HFFc6 (cell line): ENCODE results near the gene ATP11A. TPM values are rescaled to one million over a fixed set of nuclear protein-coding genes. Genes with fewer than 3 reads are reported as not detected.

ENCODE experiments used
- DNase-seq: peaks from one replicate; pipeline ENCODE4 v3.0.0-alpha.2; 2018
- H3K27ac Mint-ChIP-seq: 2 replicates; pipeline ENCODE4 v1.8.0; 2020; ENCODE audit warnings: mild to moderate bottlenecking, mixed read lengths
- H3K27me3 Mint-ChIP-seq: 2 replicates; pipeline ENCODE4 v1.8.0; 2021; ENCODE audit warnings: mild to moderate bottlenecking, moderate library complexity, mixed read lengths; ENCODE audit not compliant: insufficient read depth
- H3K36me3 Mint-ChIP-seq: 2 replicates; pipeline ENCODE4 v1.8.0; 2021; ENCODE audit warnings: low read depth, mixed read lengths
- H3K4me1 Mint-ChIP-seq: 2 replicates; pipeline ENCODE4 v1.8.0; 2020; ENCODE audit warnings: low read depth, mixed read lengths
- H3K4me3 Mint-ChIP-seq: 2 replicates; pipeline ENCODE4 v1.8.0; 2020; ENCODE audit warnings: mild to moderate bottlenecking, moderate library complexity, mixed read lengths
- H3K9me3 Mint-ChIP-seq: 2 replicates; pipeline ENCODE4 v1.8.0; 2020; ENCODE audit warnings: mild to moderate bottlenecking, mixed read lengths
- total RNA-seq, 6 experiments: library from RNA; stranded (reverse); fragmentation: NEBNext Ultra II Directional; extraction: Animal tissue kit (Norgen Biotek cat#: 25700); gene quantifications; 2 replicates in 1 of 6; 3 replicates in 5 of 6; pipeline ENCODE4 v1.2.3, GENCODE V29; 2021
- TF ChIP-seq, protein P1 (sequence below): fragments of 200-600 bp; sonication (generic); IDR thresholded peaks from 2 replicates; pipeline ENCODE4 v1.5.0; 2021; ENCODE audit warnings: antibody characterized with exemption, mild to moderate bottlenecking

Gene ATP11A
- total RNA-seq, 6 experiments from 2014 or later: 4.3 to 29.9 (median 6.5) TPM

DNA sequence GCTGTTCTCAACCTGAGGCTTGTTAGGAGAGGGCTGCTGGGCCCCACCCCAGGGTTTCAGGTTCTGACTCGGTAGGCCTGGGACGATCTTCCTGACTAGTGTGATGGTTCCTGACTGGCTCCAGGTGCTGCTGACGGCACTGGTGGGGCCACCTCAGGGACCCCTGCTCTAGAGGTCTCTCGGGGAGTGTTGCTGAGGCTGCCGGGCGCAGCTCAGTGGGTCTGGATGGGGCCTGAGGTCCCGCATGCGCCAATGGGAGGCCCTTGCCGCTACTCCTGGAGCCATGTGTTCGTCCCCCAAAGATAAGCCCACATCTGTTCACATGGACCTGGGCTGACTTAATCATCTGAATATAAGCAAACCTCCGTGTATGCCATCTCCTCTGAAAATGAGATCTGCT, 133.0 kb downstream of the ATP11A start:
- Mint-ChIP-seq H3K9me3 (peaks cover 5% of the 10 kb centered on the region; the same call in 1 of the 2 replicates), H3K27ac (no peak overlapping the region), H3K36me3 (peaks cover 18% of the 10 kb centered on the region), H3K4me1 (peaks cover 7% of the 10 kb centered on the region; the same call in 1 of the 2 replicates), H3K27me3 (peaks cover 1% of the 10 kb centered on the region), H3K4me3 (no peak overlapping the region)
- no peak for DNase-seq
- TF ChIP-seq, protein P1, sequence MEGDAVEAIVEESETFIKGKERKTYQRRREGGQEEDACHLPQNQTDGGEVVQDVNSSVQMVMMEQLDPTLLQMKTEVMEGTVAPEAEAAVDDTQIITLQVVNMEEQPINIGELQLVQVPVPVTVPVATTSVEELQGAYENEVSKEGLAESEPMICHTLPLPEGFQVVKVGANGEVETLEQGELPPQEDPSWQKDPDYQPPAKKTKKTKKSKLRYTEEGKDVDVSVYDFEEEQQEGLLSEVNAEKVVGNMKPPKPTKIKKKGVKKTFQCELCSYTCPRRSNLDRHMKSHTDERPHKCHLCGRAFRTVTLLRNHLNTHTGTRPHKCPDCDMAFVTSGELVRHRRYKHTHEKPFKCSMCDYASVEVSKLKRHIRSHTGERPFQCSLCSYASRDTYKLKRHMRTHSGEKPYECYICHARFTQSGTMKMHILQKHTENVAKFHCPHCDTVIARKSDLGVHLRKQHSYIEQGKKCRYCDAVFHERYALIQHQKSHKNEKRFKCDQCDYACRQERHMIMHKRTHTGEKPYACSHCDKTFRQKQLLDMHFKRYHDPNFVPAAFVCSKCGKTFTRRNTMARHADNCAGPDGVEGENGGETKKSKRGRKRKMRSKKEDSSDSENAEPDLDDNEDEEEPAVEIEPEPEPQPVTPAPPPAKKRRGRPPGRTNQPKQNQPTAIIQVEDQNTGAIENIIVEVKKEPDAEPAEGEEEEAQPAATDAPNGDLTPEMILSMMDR: no peak

DNA sequence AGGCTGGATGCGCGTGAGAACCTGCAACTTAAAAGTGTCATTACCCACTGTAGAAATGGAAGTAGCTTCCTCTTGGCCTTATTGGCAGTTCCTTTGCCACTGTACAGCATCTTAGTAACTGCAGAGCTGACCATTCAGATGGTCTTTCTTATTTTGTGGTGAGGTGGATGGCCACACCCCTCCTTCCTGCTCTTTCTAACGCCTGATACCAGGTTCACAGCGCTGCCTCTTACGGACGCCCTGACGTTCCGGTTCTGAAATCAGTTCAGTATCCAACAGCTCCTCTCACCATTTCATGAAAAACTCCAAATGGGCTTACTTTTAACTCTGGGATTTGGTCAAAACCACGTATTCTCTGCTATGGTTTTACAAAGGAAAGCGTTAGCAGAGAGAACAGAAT, 134.6 kb downstream of the ATP11A start:
- Mint-ChIP-seq H3K36me3 (peaks cover 10% of the 10 kb centered on the region; the same call in 1 of the 2 replicates), H3K4me3 (no peak overlapping the region), H3K27ac (no peak overlapping the region), H3K4me1 (peaks cover 7% of the 10 kb centered on the region; the same call in 1 of the 2 replicates), H3K27me3 (peaks cover 1% of the 10 kb centered on the region; the same call in 1 of the 2 replicates), H3K9me3 (no peaks in the 10 kb centered on the region; the same call in 1 of the 2 replicates)
- TF ChIP-seq, protein P1: no peak
- DNase-seq: no peak

DNA sequence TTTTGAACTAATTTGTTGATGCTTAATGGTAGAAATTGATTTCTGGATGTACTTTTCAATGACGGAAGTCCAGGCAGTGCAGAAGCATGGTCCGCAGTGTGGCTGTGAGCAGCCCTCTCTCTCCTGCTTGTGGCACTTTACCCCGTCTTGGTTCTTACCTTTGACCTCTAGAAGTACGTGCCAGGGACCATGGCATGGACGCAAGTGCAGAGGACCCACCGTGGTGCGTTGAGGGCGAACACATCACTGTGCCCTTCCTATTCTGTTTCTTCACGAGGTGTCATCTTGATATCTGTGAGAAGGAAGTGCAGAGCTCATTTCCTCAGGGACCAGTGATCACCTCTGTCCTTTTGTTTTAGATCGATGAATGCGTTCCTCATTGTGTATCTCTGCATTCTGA, 135.2 kb downstream of the ATP11A start:
- Mint-ChIP-seq H3K27me3 (peaks cover 1% of the 10 kb centered on the region; the same call in 1 of the 2 replicates), H3K4me3 (no peak overlapping the region), H3K36me3 (peaks cover 10% of the 10 kb centered on the region; the same call in 1 of the 2 replicates), H3K27ac (no peak overlapping the region), H3K9me3 (no peaks in the 10 kb centered on the region; the same call in 1 of the 2 replicates), H3K4me1 (peaks cover 7% of the 10 kb centered on the region; the same call in 1 of the 2 replicates)
- TF ChIP-seq, protein P1: no peak
- DNase-seq: no peak

DNA sequence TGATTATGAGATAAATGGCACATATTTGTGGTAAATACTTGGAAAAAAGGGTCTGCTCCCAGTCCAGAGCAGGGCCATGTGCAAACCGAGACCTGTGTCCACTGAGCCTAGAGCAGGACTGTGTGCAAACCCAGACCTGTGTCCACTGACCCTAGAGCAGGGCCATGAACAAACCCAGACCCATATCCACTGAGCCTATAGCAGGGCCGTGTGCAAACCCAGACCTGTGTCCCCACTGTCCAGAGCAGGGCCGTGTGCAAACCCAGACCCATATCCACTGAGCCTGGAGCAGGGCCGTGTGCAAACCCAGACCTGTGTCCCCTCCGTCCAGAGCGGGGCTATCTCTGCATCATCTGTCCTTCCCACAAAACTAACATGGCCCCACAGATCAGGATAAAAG, 136.0 kb downstream of the ATP11A start:
- no peak overlapping the region for H3K4me3 Mint-ChIP-seq
- TF ChIP-seq, protein P1: no peak
- peaks cover 7% of the 10 kb centered on the region; the same call in 1 of the 2 replicates for H3K4me1 Mint-ChIP-seq
- no peaks in the 10 kb centered on the region; the same call in 1 of the 2 replicates for H3K9me3 Mint-ChIP-seq
- H3K27ac Mint-ChIP-seq: no peak overlapping the region
- H3K27me3 Mint-ChIP-seq: peaks cover 1% of the 10 kb centered on the region; the same call in 1 of the 2 replicates
- peaks cover 13% of the 10 kb centered on the region; the same call in 1 of the 2 replicates for H3K36me3 Mint-ChIP-seq
- DNase-seq: no peak

DNA sequence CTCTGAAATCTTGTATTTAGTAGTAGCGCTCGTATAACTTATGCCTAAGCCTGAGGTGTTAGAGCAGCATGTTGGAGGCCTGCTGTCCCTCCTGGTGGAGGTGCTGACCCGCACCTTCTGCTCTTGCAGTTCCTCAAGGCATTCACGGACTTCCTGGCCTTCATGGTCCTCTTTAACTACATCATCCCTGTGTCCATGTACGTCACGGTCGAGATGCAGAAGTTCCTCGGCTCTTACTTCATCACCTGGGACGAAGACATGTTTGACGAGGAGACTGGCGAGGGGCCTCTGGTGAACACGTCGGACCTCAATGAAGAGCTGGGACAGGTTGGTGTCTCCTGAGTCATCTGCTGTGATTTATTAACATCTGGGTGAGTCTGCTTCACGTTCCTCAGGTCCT, 136.7 kb downstream of the ATP11A start:
- H3K4me3 Mint-ChIP-seq: no peak overlapping the region
- peaks cover 18% of the 10 kb centered on the region for H3K36me3 Mint-ChIP-seq
- TF ChIP-seq, protein P1: no peak
- DNase-seq: no peak
- no peak overlapping the region for H3K27ac Mint-ChIP-seq
- peaks cover 5% of the 10 kb centered on the region; the same call in 1 of the 2 replicates for H3K4me1 Mint-ChIP-seq
- H3K9me3 Mint-ChIP-seq: peaks cover 2% of the 10 kb centered on the region; the same call in 1 of the 2 replicates
- peaks cover 1% of the 10 kb centered on the region; the same call in 1 of the 2 replicates for H3K27me3 Mint-ChIP-seq
